Neural cell (in vitro differentiated cells): ENCODE results near the gene SMCO4. TPM values are rescaled to one million over a fixed set of nuclear protein-coding genes. Genes with fewer than 3 reads are reported as not detected.
"Not testable (repeated sequence)": the region's sequence is repeated elsewhere in the genome, so short reads cannot be mapped to it uniquely, and the experiment has no call there.

Experiments used
- H2AFZ ChIP-seq: fragments of 200-600, 300-800 bp; sonication (generic), shearing (Covaris generic); 2 replicates; pipeline ENCODE4 v1.6.0; 2014; ENCODE audit warnings: low read depth, mild to moderate bottlenecking, antibody characterized with exemption, low read length, moderate library complexity
- H3F3A ChIP-seq: fragments of 200-600 bp; shearing (Covaris generic); 2 replicates; pipeline ENCODE4 v1.6.1; 2016; ENCODE audit warnings: mild to moderate bottlenecking, moderate library complexity, mixed read lengths, antibody characterized with exemption, low read length; ENCODE audit not compliant: insufficient read depth, poor library complexity, severe bottlenecking
- H3K27ac ChIP-seq: fragments of 200-600, 300-800 bp; sonication (generic), shearing (Covaris generic); 2 replicates; pipeline ENCODE4 v1.5.1; 2014; ENCODE audit warnings: mild to moderate bottlenecking, low read length, moderate library complexity
- H3K27me3 ChIP-seq: fragments of 300-800, 200-600 bp; sonication (generic), shearing (Covaris generic); 2 replicates; pipeline ENCODE4 v1.6.0; 2014; ENCODE audit warnings: mild to moderate bottlenecking, low read depth, low read length, moderate library complexity; ENCODE audit not compliant: insufficient read depth
- H3K36me3 ChIP-seq: fragments of 300-800, 200-600 bp; sonication (generic), shearing (Covaris generic); 2 replicates; pipeline ENCODE4 v1.5.1; 2014; ENCODE audit warnings: mild to moderate bottlenecking, antibody characterized with exemption, low read length, moderate library complexity; ENCODE audit not compliant: insufficient read depth
- H3K4me2 ChIP-seq: fragments of 300-800, 200-600 bp; sonication (generic), shearing (Covaris generic); 2 replicates; pipeline ENCODE4 v1.6.0; 2014; ENCODE audit warnings: mild to moderate bottlenecking, low read length
- H3K4me3 ChIP-seq: fragments of 300-800, 200-600 bp; sonication (generic), shearing (Covaris generic); 2 replicates; pipeline ENCODE4 v1.5.1; 2014; ENCODE audit warnings: mild to moderate bottlenecking, low read length, moderate library complexity
- H3K79me2 ChIP-seq: fragments of 200-600 bp; shearing (Covaris generic); replicated peaks from 2 replicates; pipeline ENCODE4 v1.6.0; 2014; ENCODE audit warnings: mild to moderate bottlenecking, low read length, moderate library complexity; ENCODE audit not compliant: insufficient read depth
- H3K9ac ChIP-seq: fragments of 300-800, 200-600 bp; sonication (generic), shearing (Covaris generic); 2 replicates; pipeline ENCODE4 v1.6.1; 2016; ENCODE audit warnings: mild to moderate bottlenecking, low read length, mixed read lengths
- H3K9me2 ChIP-seq: fragments of 200-600 bp; shearing (Covaris generic); 2 replicates; pipeline ENCODE4 v1.6.1; 2016; ENCODE audit warnings: mild to moderate bottlenecking, low read length, mixed read lengths; ENCODE audit not compliant: insufficient read depth
- H3K9me3 ChIP-seq: fragments of 200-600, 300-800 bp; sonication (generic), shearing (Covaris generic); 2 replicates; pipeline ENCODE4 v1.6.1; 2016; ENCODE audit warnings: mild to moderate bottlenecking, mixed run types, low read length, moderate library complexity, mixed read lengths
- H4K20me1 ChIP-seq: fragments of 200-600 bp; shearing (Covaris generic); 2 replicates; pipeline ENCODE4 v1.6.1; 2016; ENCODE audit warnings: mild to moderate bottlenecking, mixed run types; ENCODE audit not compliant: insufficient read depth
- CTCF ChIP-seq: fragments of 450-650 bp; IDR thresholded peaks from 2 replicates; pipeline ENCODE4 v1.5.1; 2014; ENCODE audit warnings: antibody characterized with exemption, mild to moderate bottlenecking, moderate library complexity; ENCODE audit not compliant: poor library complexity, severe bottlenecking
- EP300 ChIP-seq: fragments of 450-650 bp; conservative IDR thresholded peaks from 2 replicates; pipeline ENCODE4 v1.6.1; 2014; ENCODE audit warnings: antibody characterized with exemption, mild to moderate bottlenecking, moderate library complexity; ENCODE audit not compliant: poor library complexity, severe bottlenecking
- EZH2 ChIP-seq: fragments of 200-600, 300-800 bp; shearing (Covaris generic), sonication (generic); IDR thresholded peaks from 2 replicates; pipeline ENCODE4 v1.6.1; 2014; ENCODE audit warnings: antibody characterized with exemption, low read length, borderline replicate concordance, mild to moderate bottlenecking; ENCODE audit not compliant: insufficient read depth, poor library complexity, severe bottlenecking
- MXI1 ChIP-seq: fragments of 450-650 bp; conservative IDR thresholded peaks from 2 replicates; pipeline ENCODE4 v1.6.1; 2014; ENCODE audit warnings: antibody characterized with exemption, mild to moderate bottlenecking; ENCODE audit not compliant: poor library complexity, severe bottlenecking
- POLR2AphosphoS5 ChIP-seq: IDR thresholded peaks from 2 replicates; pipeline ENCODE4 v1.6.1; 2012
- RAD21 ChIP-seq: fragments of 450-650 bp; conservative IDR thresholded peaks from 2 replicates; pipeline ENCODE4 v1.6.1; 2014; ENCODE audit warnings: antibody characterized with exemption, mild to moderate bottlenecking, moderate library complexity
- REST ChIP-seq: IDR thresholded peaks from 2 replicates; pipeline ENCODE4 v1.6.1; 2012; ENCODE audit warnings: borderline replicate concordance
- SMC3 ChIP-seq: fragments of 450-650 bp; conservative IDR thresholded peaks from 2 replicates; pipeline ENCODE4 v1.6.1; 2014; ENCODE audit warnings: antibody characterized with exemption, mild to moderate bottlenecking, moderate library complexity; ENCODE audit not compliant: poor library complexity
- TAF1 ChIP-seq: IDR thresholded peaks from 2 replicates; pipeline ENCODE4 v1.6.1; 2012; ENCODE audit warnings: low read depth
- polyA plus RNA-seq: library from polyadenylated mRNA; depleted of rRNA; stranded (reverse); fragments of >200 nt; gene quantifications from 2 replicates; pipeline ENCODE4 v1.2.3, GENCODE V29; 2014

The SMCO4 gene
- polyA plus RNA-seq, 1 donor from 2014 or later = 10.0 TPM

GRCh38 chr11:93577286-93577685 lies 34.1 kb upstream of the SMCO4 start:
- Histone ChIP-seq H3K27ac (no peak overlapping the region), H3K4me3 (no peak overlapping the region), H4K20me1 (no peaks in the 10 kb centered on the region), H3K9me3 (peaks cover 7% of the 10 kb centered on the region), H3K4me2 (no peak overlapping the region), H3K36me3 (no peaks in the 10 kb centered on the region), H3K79me2 (no peaks in the 10 kb centered on the region), H3K9ac (no peak overlapping the region), H3K9me2 (no peaks in the 10 kb centered on the region), H2AFZ (no peak overlapping the region), H3K27me3 (no peaks in the 10 kb centered on the region), H3F3A (no peaks in the 10 kb centered on the region)
- TF ChIP-seq REST (no peak), EP300 (no peak), MXI1 (no peak), POLR2AphosphoS5 (no peak), SMC3 (no peak), RAD21 (no peak), CTCF (no peak), EZH2 (no peak), TAF1 (no peak)

DNA sequence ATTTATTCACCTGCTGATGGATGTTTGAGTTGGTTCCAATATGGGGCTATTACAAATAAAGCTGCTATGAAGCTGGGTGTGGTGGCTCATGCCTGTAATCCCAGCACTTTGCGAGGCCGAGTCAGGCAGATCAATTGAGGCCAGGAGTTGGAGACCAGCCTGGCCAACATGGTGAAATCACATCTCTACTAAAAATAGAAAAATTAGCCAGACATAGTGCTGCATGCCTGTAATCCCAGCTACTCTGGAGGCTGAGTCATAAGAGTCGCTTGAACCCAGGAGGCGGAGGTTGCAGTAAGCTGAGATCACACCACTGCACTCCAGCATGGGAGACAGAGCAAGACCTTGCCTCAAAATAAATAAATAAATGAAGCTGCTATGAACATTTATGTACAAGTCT lies 33.7 kb upstream of the SMCO4 start:
- not testable (repeated sequence) for H3K4me3 ChIP-seq, H4K20me1 ChIP-seq, H3K9ac ChIP-seq, H2AFZ ChIP-seq, H3K79me2 ChIP-seq, H3K4me2 ChIP-seq, H3K9me3 ChIP-seq, H3K36me3 ChIP-seq, H3F3A ChIP-seq, H3K27me3 ChIP-seq, H3K9me2 ChIP-seq, H3K27ac ChIP-seq

GRCh38 chr11:93574638-93575220 lies 31.5 kb upstream of the SMCO4 start:
- no peak overlapping the region for H3K4me2 ChIP-seq
- H4K20me1 ChIP-seq = no peaks in the 10 kb centered on the region
- H3K9ac ChIP-seq = no peak overlapping the region
- no peak overlapping the region for H3K4me3 ChIP-seq
- no peaks in the 10 kb centered on the region for H3F3A ChIP-seq
- no peaks in the 10 kb centered on the region for H3K36me3 ChIP-seq
- TF ChIP-seq SMC3 (no peak), EP300 (no peak), RAD21 (no peak), MXI1 (no peak), EZH2 (no peak), REST (no peak), TAF1 (no peak), CTCF (no peak), POLR2AphosphoS5 (no peak)
- H3K9me2 ChIP-seq = no peaks in the 10 kb centered on the region
- no peak overlapping the region for H2AFZ ChIP-seq
- H3K79me2 ChIP-seq = no peaks in the 10 kb centered on the region
- no peak overlapping the region for H3K27ac ChIP-seq
- H3K27me3 ChIP-seq = no peaks in the 10 kb centered on the region
- H3K9me3 ChIP-seq = peaks cover 7% of the 10 kb centered on the region
